Measurements from ENCODE around the gene TREML4. TPM values are rescaled to one million over a fixed set of nuclear protein-coding genes. Genes with fewer than 3 reads are reported as not detected.
"Not testable (repeated sequence)": the region's sequence is repeated elsewhere in the genome, so short reads cannot be mapped to it uniquely, and the experiment has no call there.

TREML4 gene
- total and polyA plus RNA-seq, 8 donors = not detected

DNA sequence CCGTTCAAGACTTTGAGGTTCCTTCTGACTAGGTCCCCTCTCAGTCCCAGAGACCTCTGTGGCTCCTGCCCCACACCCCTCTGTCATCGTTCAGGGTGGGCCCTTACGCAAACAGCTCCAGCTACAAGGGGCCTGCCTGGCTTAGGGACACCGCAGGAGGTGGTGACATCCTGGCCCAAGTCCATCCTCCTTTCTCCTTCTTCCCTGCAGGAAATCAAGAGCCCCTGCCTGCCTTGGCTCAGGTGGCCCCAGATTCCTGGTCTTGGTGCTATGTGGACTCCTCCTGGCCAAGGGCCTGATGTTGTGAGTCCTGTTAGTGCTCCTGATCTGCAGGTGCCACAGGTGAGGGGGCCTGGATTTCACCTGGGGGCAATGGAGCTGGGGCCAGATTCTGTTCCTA is 8.1 kb downstream of the TREML4 start:
- no peak for DNase-seq
- no peaks in the 10 kb centered on the region for H3K36me3 ChIP-seq
- TF ChIP-seq, protein P1, sequence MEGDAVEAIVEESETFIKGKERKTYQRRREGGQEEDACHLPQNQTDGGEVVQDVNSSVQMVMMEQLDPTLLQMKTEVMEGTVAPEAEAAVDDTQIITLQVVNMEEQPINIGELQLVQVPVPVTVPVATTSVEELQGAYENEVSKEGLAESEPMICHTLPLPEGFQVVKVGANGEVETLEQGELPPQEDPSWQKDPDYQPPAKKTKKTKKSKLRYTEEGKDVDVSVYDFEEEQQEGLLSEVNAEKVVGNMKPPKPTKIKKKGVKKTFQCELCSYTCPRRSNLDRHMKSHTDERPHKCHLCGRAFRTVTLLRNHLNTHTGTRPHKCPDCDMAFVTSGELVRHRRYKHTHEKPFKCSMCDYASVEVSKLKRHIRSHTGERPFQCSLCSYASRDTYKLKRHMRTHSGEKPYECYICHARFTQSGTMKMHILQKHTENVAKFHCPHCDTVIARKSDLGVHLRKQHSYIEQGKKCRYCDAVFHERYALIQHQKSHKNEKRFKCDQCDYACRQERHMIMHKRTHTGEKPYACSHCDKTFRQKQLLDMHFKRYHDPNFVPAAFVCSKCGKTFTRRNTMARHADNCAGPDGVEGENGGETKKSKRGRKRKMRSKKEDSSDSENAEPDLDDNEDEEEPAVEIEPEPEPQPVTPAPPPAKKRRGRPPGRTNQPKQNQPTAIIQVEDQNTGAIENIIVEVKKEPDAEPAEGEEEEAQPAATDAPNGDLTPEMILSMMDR (IDR thresholded peaks at IDR 0.05) = no peak
- no peaks in the 10 kb centered on the region for H3K9me3 ChIP-seq
- intact Hi-C loops (cut with DNase I) = no loop called here
- WGBS, 2 donors = 78 to 83% methylated on average over 4 of the region's 4 CpGs
- H3K27ac ChIP-seq = no peak overlapping the region
- peaks cover 0 to 20% (median 3%) of the 10 kb centered on the region in 4 donors for H3K27me3 ChIP-seq
- H3K4me3 ChIP-seq = no peak overlapping the region
- ATAC-seq = no peak
- FAIRE-seq = no peak
- H3K4me1 ChIP-seq = no peaks in the 10 kb centered on the region

DNA sequence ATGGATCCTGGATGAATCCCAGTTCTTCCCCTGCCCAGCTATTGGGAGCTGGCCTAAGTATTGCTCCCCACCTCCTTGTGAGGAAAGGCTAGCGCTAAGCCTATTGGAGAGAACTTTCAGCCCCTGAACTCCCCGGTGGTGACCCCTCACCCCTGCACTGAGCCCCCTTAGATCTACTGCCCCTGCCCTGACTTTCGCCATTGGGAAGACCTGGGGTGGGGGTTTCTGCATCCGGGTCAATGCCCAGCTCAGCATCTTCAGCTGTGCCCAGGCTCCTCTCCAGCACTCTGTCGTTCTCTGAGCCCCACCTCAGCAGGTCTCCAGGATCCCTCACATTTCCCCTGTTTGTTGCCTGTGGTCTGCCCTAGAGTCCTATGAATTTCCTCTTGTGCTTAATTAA is 9.0 kb downstream of the TREML4 start:
- H3K27me3 ChIP-seq = peaks cover 0 to 20% (median 3%) of the 10 kb centered on the region in 4 donors
- TF ChIP-seq, protein P1 (IDR thresholded peaks at IDR 0.05) = no peak
- no peak overlapping the region for H3K27ac ChIP-seq
- 70 to 77% methylated on average over 4 to 5 of the region's 5 CpGs for WGBS, 2 donors
- intact Hi-C loops (cut with DNase I) = no loop called here
- no peak for ATAC-seq
- H3K36me3 ChIP-seq = no peaks in the 10 kb centered on the region
- no peaks in the 10 kb centered on the region for H3K4me1 ChIP-seq
- no peak overlapping the region for H3K4me3 ChIP-seq
- no peaks in the 10 kb centered on the region for H3K9me3 ChIP-seq
- DNase-seq = no peak
- FAIRE-seq = no peak

DNA sequence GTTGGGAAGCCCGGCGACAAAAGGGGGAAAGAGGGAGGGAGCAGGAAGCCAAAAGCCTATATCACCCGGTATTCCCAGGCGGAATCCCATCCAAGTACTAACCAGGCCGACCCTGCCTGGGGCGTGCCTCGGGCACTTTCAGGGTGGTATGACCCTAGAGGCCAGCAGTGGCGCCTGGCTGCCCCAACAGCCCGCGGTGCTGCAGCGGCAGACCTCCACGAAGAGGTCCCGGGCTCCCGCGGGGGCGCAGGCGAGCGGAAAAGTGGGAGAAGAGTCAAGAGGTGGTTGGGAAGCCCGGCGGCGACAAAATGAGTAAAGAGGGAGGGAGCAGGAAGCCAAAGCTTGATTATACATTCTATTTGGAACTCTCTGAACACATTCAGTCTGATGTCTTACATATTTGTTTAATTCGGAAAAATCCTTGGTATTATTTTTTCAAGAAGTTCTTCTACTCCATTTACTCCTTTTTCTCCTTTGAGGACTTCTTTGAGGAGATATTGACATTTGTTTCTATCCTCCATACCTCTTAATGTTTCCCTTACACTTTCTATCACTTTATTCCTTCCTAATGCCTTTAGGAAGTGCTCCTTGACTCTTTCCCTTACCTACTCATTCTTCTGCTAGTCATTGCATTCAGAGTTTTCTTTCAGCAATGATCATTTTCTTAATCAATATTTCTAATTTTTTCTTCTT is 11.5 kb downstream of the TREML4 start:
- peaks cover 0 to 20% (median 3%) of the 10 kb centered on the region in 4 donors for H3K27me3 ChIP-seq
- FAIRE-seq (no peak), DNase-seq (peak in 1 of 6 donors; percentile 35), ATAC-seq (no peak)
- no peak overlapping the region for H3K4me3 ChIP-seq
- intact Hi-C loops (cut with DNase I) = no loop called here
- TF ChIP-seq, protein P1 (IDR thresholded peaks at IDR 0.05) = no peak
- 12 to 14% methylated on average over 22 of the region's 22 CpGs for WGBS, 2 donors
- no peaks in the 10 kb centered on the region for H3K9me3 ChIP-seq
- no peak overlapping the region for H3K27ac ChIP-seq
- H3K4me1 ChIP-seq = no peaks in the 10 kb centered on the region
- no peaks in the 10 kb centered on the region for H3K36me3 ChIP-seq

DNA sequence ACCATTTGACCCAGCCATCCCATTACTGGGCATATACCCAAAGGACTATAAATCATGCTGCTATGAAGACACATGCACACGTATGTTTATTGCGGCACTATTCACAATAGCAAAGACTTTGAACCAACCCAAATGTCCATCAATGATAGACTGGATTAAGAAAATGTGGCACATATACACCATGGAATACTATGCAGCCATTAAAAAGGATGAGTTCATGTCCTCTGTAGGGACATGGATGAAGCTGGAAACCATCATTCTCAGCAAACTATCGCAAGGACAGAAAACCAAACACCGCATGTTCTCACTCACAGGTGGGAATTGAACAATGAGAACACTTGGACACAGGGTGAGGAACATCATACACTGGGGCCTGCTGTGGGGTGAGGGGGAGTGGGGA is 18.4 kb downstream of the TREML4 start:
- not testable (repeated sequence) for H3K36me3 ChIP-seq

DNA sequence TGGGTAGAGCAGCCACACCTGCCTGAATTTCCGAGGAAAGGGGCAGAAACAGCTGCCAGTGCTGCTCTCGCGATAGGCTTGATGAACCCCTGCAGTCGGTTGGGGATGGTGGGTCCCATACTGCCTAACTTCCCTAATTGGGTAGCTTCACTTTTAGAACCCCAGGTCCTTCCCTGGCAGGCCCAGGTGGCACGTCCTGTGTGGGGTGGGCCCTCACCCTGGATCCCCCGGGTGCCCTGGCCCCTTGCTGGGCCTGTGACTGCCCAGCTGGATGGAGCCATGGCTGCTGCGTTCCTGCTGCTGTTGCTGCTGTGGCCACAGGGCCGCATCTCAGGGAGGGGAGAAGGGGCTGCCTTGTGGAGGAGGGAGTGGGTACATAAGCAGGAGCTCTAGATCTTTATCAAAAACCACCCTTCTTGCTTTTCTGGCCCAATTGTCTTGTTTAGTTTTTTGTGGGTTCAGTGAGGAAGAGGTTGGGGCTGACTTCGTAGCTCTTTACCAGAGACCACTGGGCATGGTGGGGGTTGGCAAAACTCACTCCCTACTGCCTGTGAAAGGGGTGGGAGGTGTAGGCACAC is 19.2 kb downstream of the TREML4 start:
- TF ChIP-seq, protein P1 (IDR thresholded peaks at IDR 0.05) = no peak
- WGBS, 2 donors = 62 to 72% methylated on average over 9 of the region's 9 CpGs
- H3K27ac ChIP-seq = no peak overlapping the region
- H3K9me3 ChIP-seq = no peaks in the 10 kb centered on the region
- no peak overlapping the region for H3K4me3 ChIP-seq
- no peak for FAIRE-seq
- H3K27me3 ChIP-seq = no peaks in the 10 kb centered on the region
- H3K4me1 ChIP-seq = no peaks in the 10 kb centered on the region
- intact Hi-C loops (cut with DNase I) = no loop called here
- no peak for DNase-seq
- ATAC-seq = no peak
- no peaks in the 10 kb centered on the region for H3K36me3 ChIP-seq

More for the DNA sequence above, 18.4 kb downstream of the TREML4 start:
- H3K4me1 ChIP-seq; H3K4me3 ChIP-seq; H3K27ac ChIP-seq; H3K9me3 ChIP-seq; H3K27me3 ChIP-seq; FAIRE-seq; DNase-seq; ATAC-seq; intact Hi-C loops (cut with DNase I): not testable (repeated sequence)
- WGBS, 2 donors = 88 to 89% methylated on average over 3 to 4 of the region's 4 CpGs

Data from pancreas (tissue), 10 donors.